A549 (cell line): Measurements from ENCODE around the gene ELFN1. TPM values are rescaled to one million over a fixed set of nuclear protein-coding genes. Genes with fewer than 3 reads are reported as not detected.

Experiments used
- ATAC-seq, 2 experiments: fragments of 200-7000 bp in 1 of 2; fragments of >200 bp in 1 of 2; cut with Nextera tagmentation in 1 of 2; cut with Tn5 transposase in 1 of 2; 3 replicates each; pipeline versions ENCODE4 v1.8.0 to v1.9.1; 2018 to 2020; ENCODE audit warnings: mild to moderate bottlenecking in 1 of 2, moderate library complexity in 1 of 2
- CTCF ChIA-PET: fragments of 300-600 bp; sonication (Branson Sonifier 250); formaldehyde crosslinking; extraction: SDS; loops from one replicate; lab custom pipeline; 2021; ENCODE audit warnings: antibody characterized with exemption, inconsistent platforms; lab: Yijun Ruan, JAX
- POLR2A ChIA-PET: fragments of 350-600 bp; formaldehyde crosslinking; extraction: SDS; loops from one replicate; lab custom pipeline; 2021; ENCODE audit warnings: antibody characterized with exemption, inconsistent platforms; lab: Yijun Ruan, JAX
- DNase-seq, 2 experiments: peaks; one replicate each; pipeline versions ENCODE4 v3.0.0 to v3.0.0-alpha.2; 2011 to 2016; ENCODE audit warnings: low read depth in 1 of 2, low spot score in 1 of 2
- FAIRE-seq: peaks from 2 replicates; lab custom pipeline; 2011; peaks lifted over from hg19 to GRCh38; lab: Jason Lieb, UNC
- H3K27ac ChIP-seq, 2 experiments: fragments of >200 bp; sonication (Bioruptor Twin); formaldehyde crosslinking; 3 replicates each; pipeline ENCODE4 v1.5.1; 2016 to 2017
- H3K4me1 ChIP-seq: fragments of >200 bp; sonication (Bioruptor Twin); formaldehyde crosslinking; 3 replicates; pipeline ENCODE4 v1.6.1; 2016
- H3K4me2 ChIP-seq: fragments of >200 bp; sonication (Bioruptor Twin); formaldehyde crosslinking; 3 replicates; pipeline ENCODE4 v1.6.1; 2016
- H3K4me3 ChIP-seq: fragments of >200 bp; sonication (Bioruptor Twin); formaldehyde crosslinking; 3 replicates; pipeline ENCODE4 v1.5.1; 2016
- H3K9me3 ChIP-seq: fragments of >200 bp; sonication (Bioruptor Twin); formaldehyde crosslinking; 3 replicates; pipeline ENCODE4 v1.6.1; 2016
- ATOH8 ChIP-seq: fragments of 250-450 bp; sonication (Bioruptor Pico); IDR thresholded peaks from 2 replicates; pipeline ENCODE4 v1.5.0; 2020; ENCODE audit warnings: low read depth, mild to moderate bottlenecking, moderate library complexity
- BCL3 ChIP-seq: fragments of >200 bp; sonication (Bioruptor Twin); formaldehyde crosslinking; IDR thresholded peaks from 3 replicates; pipeline ENCODE4 v1.6.1; 2016
- BHLHE40 ChIP-seq: IDR thresholded peaks from 2 replicates; pipeline ENCODE4 v1.6.1; 2012; ENCODE audit warnings: low read depth, low read length, inconsistent platforms
- CEBPB ChIP-seq, 2 experiments: fragments of >200 bp in 1 of 2; sonication (Bioruptor Twin) in 1 of 2; formaldehyde crosslinking in 1 of 2; IDR thresholded peaks; 2 replicates each; pipeline ENCODE4 v1.6.1; 2012 to 2016
- CHD2 ChIP-seq: fragments of 150-350 bp; IDR thresholded peaks from 2 replicates; pipeline ENCODE4 v1.6.1; 2014; ENCODE audit warnings: low read length; ENCODE audit not compliant: partially characterized antibody
- CHD4 ChIP-seq: fragments of 200-600 bp; sonication (generic); IDR thresholded peaks from 2 replicates; pipeline ENCODE4 v1.6.1; 2016; ENCODE audit warnings: antibody characterized with exemption, mild to moderate bottlenecking, borderline replicate concordance
- CTCF ChIP-seq: fragments of >200 bp; sonication (Bioruptor Twin); formaldehyde crosslinking; IDR thresholded peaks from 3 replicates; pipeline ENCODE4 v1.5.1; 2016
- ELK1 ChIP-seq: fragments of 150-350 bp; IDR thresholded peaks from 2 replicates; pipeline ENCODE4 v1.6.1; 2014; ENCODE audit warnings: low read depth, mild to moderate bottlenecking, low read length
- HEYL ChIP-seq: fragments of 250-450 bp; sonication (Bioruptor Pico); IDR thresholded peaks from 2 replicates; pipeline ENCODE4 v1.8.0; 2021; ENCODE audit warnings: mild to moderate bottlenecking, moderate library complexity
- JUNB ChIP-seq: fragments of >200 bp; sonication (Bioruptor Twin); formaldehyde crosslinking; IDR thresholded peaks from 2 replicates; pipeline ENCODE4 v1.6.1; 2016
- KDM5A ChIP-seq: fragments of 200-600 bp; sonication (generic); IDR thresholded peaks from 2 replicates; pipeline ENCODE4 v1.6.1; 2016; ENCODE audit warnings: antibody characterized with exemption, mild to moderate bottlenecking
- MAX ChIP-seq: IDR thresholded peaks from 2 replicates; pipeline ENCODE4 v1.6.1; 2012
- MAZ ChIP-seq: fragments of 150-350 bp; IDR thresholded peaks from 2 replicates; pipeline ENCODE4 v1.6.1; 2014; ENCODE audit warnings: antibody characterized with exemption, low read depth, low read length, borderline replicate concordance
- NFE2L2 ChIP-seq: fragments of 150-350 bp; conservative IDR thresholded peaks from 2 replicates; pipeline ENCODE4 v1.6.1; 2014; ENCODE audit warnings: low read length
- NPAS2 ChIP-seq: fragments of 250-450 bp; sonication (Bioruptor Pico); IDR thresholded peaks from 2 replicates; pipeline ENCODE4 v1.8.0; 2022; ENCODE audit warnings: mild to moderate bottlenecking, moderate library complexity, borderline replicate concordance
- PHF8 ChIP-seq: fragments of 200-600 bp; sonication (generic); IDR thresholded peaks from 2 replicates; pipeline ENCODE4 v1.6.1; 2016; ENCODE audit warnings: low read depth, mild to moderate bottlenecking, antibody characterized with exemption, moderate library complexity, borderline replicate concordance
- RAD21 ChIP-seq, 2 experiments: fragments of >200 bp in 1 of 2; sonication (Bioruptor Twin) in 1 of 2; formaldehyde crosslinking in 1 of 2; IDR thresholded peaks in 1 of 2; conservative IDR thresholded peaks in 1 of 2; 2 replicates in 1 of 2; 3 replicates in 1 of 2; pipeline ENCODE4 v1.6.1; 2012 to 2018; ENCODE audit warnings: inconsistent platforms in 1 of 2
- REST ChIP-seq: fragments of 200-600 bp; sonication (generic); IDR thresholded peaks from 2 replicates; pipeline ENCODE4 v1.6.1; 2016; ENCODE audit warnings: antibody characterized with exemption, mild to moderate bottlenecking, moderate library complexity
- RFX5 ChIP-seq: fragments of 450-650 bp; IDR thresholded peaks from 2 replicates; pipeline ENCODE4 v1.7.1; 2014; ENCODE audit warnings: antibody characterized with exemption, mild to moderate bottlenecking, moderate library complexity
- RNF2 ChIP-seq: fragments of 200-600 bp; sonication (generic); IDR thresholded peaks from 2 replicates; pipeline ENCODE4 v1.6.1; 2016; ENCODE audit warnings: low read depth, mild to moderate bottlenecking, antibody characterized with exemption, moderate library complexity, borderline replicate concordance
- USF2 ChIP-seq: fragments of 450-650 bp; IDR thresholded peaks from 2 replicates; pipeline ENCODE4 v1.6.1; 2014; ENCODE audit warnings: antibody characterized with exemption
- ZFP36 ChIP-seq: fragments of 450-650 bp; IDR thresholded peaks from 2 replicates; pipeline ENCODE4 v1.6.1; 2014; ENCODE audit warnings: borderline replicate concordance; ENCODE audit not compliant: partially characterized antibody
- ZNF302 ChIP-seq: fragments of 250-450 bp; sonication (Bioruptor Pico); IDR thresholded peaks from 2 replicates; pipeline ENCODE4 v1.9.0; 2021; ENCODE audit warnings: inconsistent platforms, mild to moderate bottlenecking, moderate library complexity
- WGBS: methylation state at CpG from one replicate; pipeline ENCODE4 v1.1.6; 2017; ENCODE audit errors: missing lambda C conversion rate; 5-methylcytosine and 5-hydroxymethylcytosine counted together
- polyA plus RNA-seq, 4 experiments: library from polyadenylated mRNA; depleted of rRNA in 3 of 4; stranded (reverse); fragments of >200 nt; fragmentation: RNase III in 1 of 4; extraction: RNeasy Plus Mini Kit Qiagen cat#74134 plus additional on column Dnase treatment in 1 of 4; gene quantifications; 2 replicates in 3 of 4; 3 replicates in 1 of 4; pipeline ENCODE4 v1.2.3, GENCODE V29; 2011 to 2017

The ELFN1 gene
- polyA plus RNA-seq, 2 of the 4 experiments (the other 2 are of a cell fraction) = 0.08 to 0.10 TPM

GRCh38 chr7:1761774-1762173 lies 91.7 kb downstream of the ELFN1 start:
- CTCF ChIA-PET = interaction anchor here (0.9 kb wide), 1 partner anchor 19 kb away, joined by 3 read pairs; no protein-coding TSS in a partner anchor
- no peak for DNase-seq
- no peak for FAIRE-seq
- H3K27ac ChIP-seq = no peak overlapping the region
- no peak overlapping the region for H3K4me3 ChIP-seq
- H3K4me2 ChIP-seq = no peak overlapping the region
- WGBS = 69% methylated on average over 11 of the region's 11 CpGs
- TF ChIP-seq NPAS2 (CRISPR knock-in tag) = no peak
- TF ChIP-seq CEBPB (IDR thresholded peaks at IDR 0.05) = no peak
- no peak for TF ChIP-seq PHF8
- no peak for TF ChIP-seq KDM5A
- TF ChIP-seq ZNF302 = no peak
- no peak for TF ChIP-seq BHLHE40
- TF ChIP-seq REST = no peak
- TF ChIP-seq ZFP36 = no peak
- TF ChIP-seq MAX = no peak
- no peak for TF ChIP-seq ATOH8 (CRISPR knock-in tag)
- TF ChIP-seq CHD4 = no peak
- no peak for TF ChIP-seq HEYL (CRISPR knock-in tag)
- no peak for TF ChIP-seq CHD2
- no peak for TF ChIP-seq RFX5
- TF ChIP-seq NFE2L2 = no peak
- TF ChIP-seq ELK1 = no peak
- TF ChIP-seq, all 56 proteins: peak for 0
- peaks cover 14% of the 10 kb centered on the region; the same call in 2 of the 3 replicates for H3K9me3 ChIP-seq
- no peaks in the 10 kb centered on the region for H3K4me1 ChIP-seq
- POLR2A ChIA-PET = no interaction called here
- ATAC-seq = no peak

GRCh38 chr7:1762238-1762945 lies 92.3 kb downstream of the ELFN1 start:
- H3K9me3 ChIP-seq = peaks cover 14% of the 10 kb centered on the region; the same call in 2 of the 3 replicates
- H3K4me1 ChIP-seq = no peaks in the 10 kb centered on the region
- FAIRE-seq (no peak), DNase-seq (no peak), ATAC-seq (no peak)
- no peak overlapping the region for H3K4me2 ChIP-seq
- no peak overlapping the region for H3K27ac ChIP-seq
- no peak overlapping the region for H3K4me3 ChIP-seq
- TF ChIP-seq JUNB (no peak), NFE2L2 (no peak), RNF2 (no peak), PHF8 (no peak), BCL3 (no peak), MAZ (no peak), USF2 (no peak), RAD21 (conservative IDR thresholded peaks at IDR 0.05 in 1 of 2, IDR thresholded peaks at IDR 0.05 in 1 of 2) (no peak), CTCF (no peak)
- CTCF ChIA-PET = interaction anchor here (0.9 kb wide), 1 partner anchor 19 kb away, joined by 3 read pairs; no protein-coding TSS in a partner anchor
- WGBS = 90% methylated on average over 28 of the region's 30 CpGs
- POLR2A ChIA-PET = no interaction called here
